Measurements from ENCODE around the gene ANKS3. TPM values are rescaled to one million over a fixed set of nuclear protein-coding genes. Genes with fewer than 3 reads are reported as not detected.

The ANKS3 gene
- total and polyA plus RNA-seq, 10 of the 15 experiments (the other 5 are each of a cell fraction or from before 2014, with no cell fraction given), result 0.29 to 14.2 (median 8.5) TPM

DNA sequence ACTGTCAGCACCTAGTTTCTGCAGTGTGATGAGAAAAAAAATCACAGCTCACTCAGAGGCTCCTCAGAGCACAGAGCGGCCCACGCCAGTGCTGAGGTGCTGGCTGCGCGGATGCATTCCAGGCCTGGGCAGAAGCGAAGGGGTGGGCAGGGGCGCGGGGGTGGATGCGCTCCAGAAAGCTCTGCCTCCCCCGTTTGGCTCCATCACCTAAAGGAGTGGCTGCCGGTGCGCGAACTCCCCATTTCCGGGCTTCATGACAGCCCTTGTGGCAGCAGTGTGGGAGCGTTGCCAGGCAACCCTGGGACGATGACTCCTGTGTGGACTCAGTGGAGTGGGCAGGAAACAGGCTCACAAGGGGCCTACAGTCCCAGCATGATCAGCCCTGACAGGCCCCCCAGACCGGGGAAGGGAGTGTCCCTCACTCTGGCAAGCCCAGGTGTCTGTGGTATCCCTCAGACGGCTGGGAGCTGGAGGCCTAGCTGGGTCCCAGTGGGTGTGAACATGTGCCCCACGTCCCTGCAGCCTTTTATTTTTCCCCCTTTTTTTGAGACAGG is 73.5 kb downstream of the ANKS3 start:
- Histone ChIP-seq H4K20me1 (ENCODE audit: control insufficient read depth, insufficient read depth) (no peaks in the 10 kb centered on the region), H2AFZ (ENCODE audit: control insufficient read depth, low read depth, low read length) (no peak overlapping the region), H3K36me3 (ENCODE audit: control insufficient read depth in 2 of 2, insufficient read depth in 2 of 2, low read length in 1 of 2) (peaks cover 12 to 24% of the 10 kb centered on the region in 2 experiments; a peak in 3 of 4 replicates), H3K27ac (ENCODE audit: control insufficient read depth, insufficient read depth) (no peak overlapping the region), H3K9me3 (replicated peaks; ENCODE audit: control insufficient read depth, insufficient read depth, low read length) (no peaks in the 10 kb centered on the region), H3K4me3 (no peak overlapping the region), H3K4me1 (ENCODE audit: control insufficient read depth, insufficient read depth, low read length) (peaks cover 16% of the 10 kb centered on the region), H3K9ac (ENCODE audit: control insufficient read depth, insufficient read depth, low read length) (no peak overlapping the region), H3K79me2 (ENCODE audit: control insufficient read depth, insufficient read depth, low read length) (no peaks in the 10 kb centered on the region), H3K27me3 (replicated peaks in 1 of 2; ENCODE audit: control insufficient read depth in 2 of 2, insufficient read depth in 2 of 2, low read length in 1 of 2) (no peaks in the 10 kb centered on the region), H3K4me2 (ENCODE audit: control insufficient read depth, insufficient read depth) (no peak overlapping the region)
- ATAC-seq (no peak), FAIRE-seq (no peak), DNase-seq (ENCODE audit: low read depth, low spot score) (no peak)
- CTCF ChIA-PET, result no interaction called here
- 67% methylated on average over 12 of the region's 18 CpGs for WGBS (ENCODE audit: insufficient coverage, insufficient replicate concordance, low lambda C conversion rate, missing lambda C conversion rate)
- SMC1A ChIA-PET (ENCODE audit: uncharacterized antibody, unreplicated experiment), result no interaction called here
- in situ Hi-C loops (cut with MboI) (no loop called here), intact Hi-C loops (cut with micrococcal nuclease; ENCODE audit: unreplicated experiment) (no loop called here)
- POLR2A ChIA-PET, result no interaction called here
- TF ChIP-seq IKZF1 (conservative IDR thresholded peaks at IDR 0.05) (no peak), RB1 (IDR thresholded peaks at IDR 0.05; ENCODE audit: borderline replicate concordance) (no peak), BCL11A (IDR thresholded peaks at IDR 0.05; ENCODE audit: low read depth, low read length) (no peak), CEBPB (IDR thresholded peaks at IDR 0.05; ENCODE audit: borderline replicate concordance in 1 of 2, low read depth in 2 of 2, low read length in 2 of 2) (no peak), SREBF1 (IDR thresholded peaks at IDR 0.05; ENCODE audit: low read length) (no peak), IKZF2 (IDR thresholded peaks at IDR 0.05) (no peak), POLR2A (IDR thresholded peaks at IDR 0.05; ENCODE audit: low read depth, low read length) (peak; percentile 16; the same call in 1 of the 2 replicates), NFIC (IDR thresholded peaks at IDR 0.05; ENCODE audit: low read depth, low read length) (no peak), CBFB (IDR thresholded peaks at IDR 0.05; ENCODE audit: low read depth) (no peak; the same call in 1 of the 2 replicates), YBX1 (IDR thresholded peaks at IDR 0.05) (no peak), ZNF384 (IDR thresholded peaks at IDR 0.05; ENCODE audit: borderline replicate concordance, low read depth, low read length) (no peak), TCF12 (IDR thresholded peaks at IDR 0.05; ENCODE audit: low read depth, low read length) (no peak), ETV6 (conservative IDR thresholded peaks at IDR 0.05 in 1 of 2, IDR thresholded peaks at IDR 0.05 in 1 of 2; ENCODE audit: borderline replicate concordance in 1 of 2, low read depth in 1 of 2) (no peak), EGR1 (IDR thresholded peaks at IDR 0.05; ENCODE audit: borderline replicate concordance in 1 of 2, low read depth in 2 of 2, low read length in 2 of 2) (peak in 1 of 2 experiments; percentile 88; a peak in 2 of 3 replicates), ZBTB4 (CRISPR knock-in tag; IDR thresholded peaks at IDR 0.05) (no peak), ZNF274 (IDR thresholded peaks at IDR 0.05; ENCODE audit: insufficient read depth, insufficient read length) (no peak)
- TF ChIP-seq, protein P1, sequence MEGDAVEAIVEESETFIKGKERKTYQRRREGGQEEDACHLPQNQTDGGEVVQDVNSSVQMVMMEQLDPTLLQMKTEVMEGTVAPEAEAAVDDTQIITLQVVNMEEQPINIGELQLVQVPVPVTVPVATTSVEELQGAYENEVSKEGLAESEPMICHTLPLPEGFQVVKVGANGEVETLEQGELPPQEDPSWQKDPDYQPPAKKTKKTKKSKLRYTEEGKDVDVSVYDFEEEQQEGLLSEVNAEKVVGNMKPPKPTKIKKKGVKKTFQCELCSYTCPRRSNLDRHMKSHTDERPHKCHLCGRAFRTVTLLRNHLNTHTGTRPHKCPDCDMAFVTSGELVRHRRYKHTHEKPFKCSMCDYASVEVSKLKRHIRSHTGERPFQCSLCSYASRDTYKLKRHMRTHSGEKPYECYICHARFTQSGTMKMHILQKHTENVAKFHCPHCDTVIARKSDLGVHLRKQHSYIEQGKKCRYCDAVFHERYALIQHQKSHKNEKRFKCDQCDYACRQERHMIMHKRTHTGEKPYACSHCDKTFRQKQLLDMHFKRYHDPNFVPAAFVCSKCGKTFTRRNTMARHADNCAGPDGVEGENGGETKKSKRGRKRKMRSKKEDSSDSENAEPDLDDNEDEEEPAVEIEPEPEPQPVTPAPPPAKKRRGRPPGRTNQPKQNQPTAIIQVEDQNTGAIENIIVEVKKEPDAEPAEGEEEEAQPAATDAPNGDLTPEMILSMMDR (IDR thresholded peaks at IDR 0.05 in 2 of 3, conservative IDR thresholded peaks at IDR 0.05 in 1 of 3; ENCODE audit: control insufficient read depth in 2 of 3, extremely low read depth in 1 of 3, insufficient read depth in 1 of 3, low read depth in 3 of 3, low read length in 3 of 3), result no peak
- TF ChIP-seq, protein P2, sequence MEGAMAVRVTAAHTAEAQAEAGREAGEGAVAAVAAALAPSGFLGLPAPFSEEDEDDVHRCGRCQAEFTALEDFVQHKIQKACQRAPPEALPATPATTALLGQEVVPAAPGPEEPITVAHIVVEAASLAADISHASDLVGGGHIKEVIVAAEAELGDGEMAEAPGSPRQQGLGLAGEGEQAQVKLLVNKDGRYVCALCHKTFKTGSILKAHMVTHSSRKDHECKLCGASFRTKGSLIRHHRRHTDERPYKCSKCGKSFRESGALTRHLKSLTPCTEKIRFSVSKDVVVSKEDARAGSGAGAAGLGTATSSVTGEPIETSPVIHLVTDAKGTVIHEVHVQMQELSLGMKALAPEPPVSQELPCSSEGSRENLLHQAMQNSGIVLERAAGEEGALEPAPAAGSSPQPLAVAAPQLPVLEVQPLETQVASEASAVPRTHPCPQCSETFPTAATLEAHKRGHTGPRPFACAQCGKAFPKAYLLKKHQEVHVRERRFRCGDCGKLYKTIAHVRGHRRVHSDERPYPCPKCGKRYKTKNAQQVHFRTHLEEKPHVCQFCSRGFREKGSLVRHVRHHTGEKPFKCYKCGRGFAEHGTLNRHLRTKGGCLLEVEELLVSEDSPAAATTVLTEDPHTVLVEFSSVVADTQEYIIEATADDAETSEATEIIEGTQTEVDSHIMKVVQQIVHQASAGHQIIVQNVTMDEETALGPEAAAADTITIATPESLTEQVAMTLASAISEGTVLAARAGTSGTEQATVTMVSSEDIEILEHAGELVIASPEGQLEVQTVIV (IDR thresholded peaks at IDR 0.05; ENCODE audit: borderline replicate concordance, partially characterized antibody), result no peak
- no TSS peak for BruUV-seq (replicated peaks)
- RAD21 ChIA-PET (ENCODE audit: unreplicated experiment), result no interaction called here
